Endothelial cell of umbilical vein (primary cell): ENCODE data around the gene COL26A1. TPM values are rescaled to one million over a fixed set of nuclear protein-coding genes. Genes with fewer than 3 reads are reported as not detected.

Experiments used
- BruUV-seq: library from RNA; stranded (reverse); fragments of 400-500 nt; replicated peaks from 2 replicates; lab custom pipeline; 2021; lab: Mats Ljungman, UMichigan
- CTCF ChIA-PET: fragments of 300-600, 350-600 bp; sonication (Branson Sonifier 250); formaldehyde crosslinking; loops from one replicate; lab custom pipeline; 2021; ENCODE audit warnings: antibody characterized with exemption, inconsistent platforms; lab: Charles Lee
- POLR2A ChIA-PET: fragments of 300-600, 350-600 bp; sonication (Branson Sonifier 250); formaldehyde crosslinking; loops from one replicate; lab custom pipeline; 2021; ENCODE audit warnings: antibody characterized with exemption, inconsistent platforms; lab: Charles Lee
- DNase-seq: peaks from one replicate; pipeline ENCODE4 v3.0.0-alpha.2; 2011; ENCODE audit warnings: low read depth, low spot score
- FAIRE-seq: peaks from 2 replicates; lab custom pipeline; 2011; peaks lifted over from hg19 to GRCh38; lab: Jason Lieb, UNC
- H2AFZ ChIP-seq: 2 replicates; pipeline ENCODE4 v1.6.0; 2012; ENCODE audit warnings: low read depth, low read length, control low read depth, inconsistent platforms
- H3K27ac ChIP-seq: 2 replicates; pipeline ENCODE4 v1.5.1; 2011; ENCODE audit warnings: low read depth, mild to moderate bottlenecking, control low read depth, low read length, moderate library complexity; ENCODE audit not compliant: insufficient read depth
- H3K27me3 ChIP-seq, 2 experiments: 2 replicates each; pipeline versions ENCODE4 v1.6.0 to v1.6.1; 2011; ENCODE audit warnings: low read length in 2 of 2, mixed read lengths in 1 of 2; ENCODE audit not compliant: control insufficient read depth in 2 of 2, insufficient read depth in 2 of 2
- H3K36me3 ChIP-seq, 2 experiments: 2 replicates in 1 of 2; 3 replicates in 1 of 2; pipeline ENCODE4 v1.5.1; 2011; ENCODE audit warnings: low read length in 2 of 2, mild to moderate bottlenecking in 1 of 2, moderate library complexity in 1 of 2; ENCODE audit not compliant: control insufficient read depth in 2 of 2, insufficient read depth in 2 of 2; ENCODE audit errors: extremely low read depth in 1 of 2
- H3K4me1 ChIP-seq: 3 replicates; pipeline ENCODE4 v1.5.1; 2011; ENCODE audit warnings: mild to moderate bottlenecking, low read length; ENCODE audit not compliant: control insufficient read depth, insufficient read depth; ENCODE audit errors: extremely low read depth
- H3K4me2 ChIP-seq: 2 replicates; pipeline ENCODE4 v1.6.1; 2011; ENCODE audit warnings: low read length, control low read depth, mixed read lengths; ENCODE audit not compliant: insufficient read depth
- H3K4me3 ChIP-seq, 3 experiments: fragments of 200-600 bp in 1 of 3; sonication (generic), shearing (Covaris generic) in 1 of 3; replicated peaks in 1 of 3; 2 replicates each; pipeline ENCODE4 v1.5.1; 2011 to 2016; ENCODE audit warnings: control low read depth in 3 of 3, low read length in 3 of 3, mild to moderate bottlenecking in 2 of 3, inconsistent platforms in 1 of 3, low read depth in 1 of 3, moderate library complexity in 1 of 3; ENCODE audit not compliant: insufficient read depth in 1 of 3
- H3K79me2 ChIP-seq: 2 replicates; pipeline ENCODE4 v1.6.0; 2012; ENCODE audit warnings: low read length, inconsistent platforms; ENCODE audit not compliant: control insufficient read depth, insufficient read depth
- H3K9ac ChIP-seq: replicated peaks from 2 replicates; pipeline ENCODE3; 2011; ENCODE audit warnings: low read length, control low read depth; ENCODE audit not compliant: insufficient read depth; ENCODE audit errors: extremely low read depth
- H3K9me1 ChIP-seq: replicated peaks from 3 replicates; pipeline ENCODE4 v1.6.0; 2011; ENCODE audit warnings: mild to moderate bottlenecking, low read length; ENCODE audit not compliant: control insufficient read depth, insufficient read depth; ENCODE audit errors: extremely low read depth
- H3K9me3 ChIP-seq: replicated peaks from 2 replicates; pipeline ENCODE4 v1.5.1; 2012; ENCODE audit warnings: low read length, inconsistent platforms; ENCODE audit not compliant: control insufficient read depth, insufficient read depth
- H4K20me1 ChIP-seq: replicated peaks from 2 replicates; pipeline ENCODE3; 2011; ENCODE audit warnings: mild to moderate bottlenecking, low read length; ENCODE audit not compliant: control insufficient read depth, insufficient read depth; ENCODE audit errors: extremely low read depth
- CTCF ChIP-seq, 2 donors: IDR thresholded peaks; 1 replicate in 1 of 2; 2 replicates in 1 of 2; pipeline ENCODE4 v1.5.1; 2011; ENCODE audit warnings: low read length in 2 of 2, mild to moderate bottlenecking in 2 of 2, moderate library complexity in 2 of 2, control low read depth in 1 of 2, inconsistent platforms in 1 of 2, low read depth in 1 of 2; ENCODE audit not compliant: insufficient read depth in 1 of 2; ENCODE audit errors: extremely low read depth in 1 of 2
- FOS ChIP-seq: IDR thresholded peaks from 2 replicates; pipeline ENCODE4 v1.6.1; 2011; ENCODE audit warnings: mild to moderate bottlenecking, low read length, moderate library complexity, borderline replicate concordance; ENCODE audit not compliant: insufficient read depth
- GATA2 ChIP-seq: IDR thresholded peaks from 2 replicates; pipeline ENCODE4 v1.7.0; 2011; ENCODE audit warnings: low read depth, mild to moderate bottlenecking, moderate library complexity, mixed read lengths, low read length; ENCODE audit not compliant: insufficient read length, insufficient read depth
- JUN ChIP-seq: IDR thresholded peaks from 2 replicates; pipeline ENCODE4 v1.6.1; 2011; ENCODE audit warnings: borderline replicate concordance, low read depth; ENCODE audit not compliant: insufficient read length, insufficient read depth
- MYC ChIP-seq: IDR thresholded peaks from one replicate; pipeline ENCODE4 v1.6.1; 2011; ENCODE audit warnings: mild to moderate bottlenecking, low read depth, low read length
- POLR2A ChIP-seq: IDR thresholded peaks from 2 replicates; pipeline ENCODE4 v1.6.1; 2012; ENCODE audit warnings: low read depth, mild to moderate bottlenecking, control low read depth, low read length
- POLR2AphosphoS5 ChIP-seq: IDR thresholded peaks from 2 replicates; pipeline ENCODE4 v1.6.1; 2012; ENCODE audit warnings: low read depth, mild to moderate bottlenecking, control low read depth, low read length, moderate library complexity; ENCODE audit not compliant: insufficient read depth
- dilution Hi-C: fragments of 300-500 bp; cut with MboI; formaldehyde crosslinking; loops from one replicate; pipeline ENCODE4 v1.15.0; 2019; ENCODE audit warnings: low sequenced_read_pairs; ENCODE audit not compliant: extremely low pct_ligation_motif_present
- intact Hi-C: fragments of 100-400 bp; cut with micrococcal nuclease; formaldehyde crosslinking; loops from one replicate; pipeline ENCODE4 v1.10.0; 2022
- polyA plus RNA-seq, 4 experiments: library from polyadenylated mRNA; depleted of rRNA in 3 of 4; stranded (reverse) in 3 of 4; unstranded in 1 of 4; fragments of >200 nt; gene quantifications; 2 replicates each; pipeline versions ENCODE4 v1.2.1 to v1.2.3, GENCODE V29; 2011 to 2012; ENCODE audit warnings: missing spikeins in 1 of 4
- total RNA-seq: library from RNA; stranded (reverse); gene quantifications from 2 replicates; pipeline ENCODE4 v1.2.3, GENCODE V29; 2021

Gene COL26A1
- total and polyA plus RNA-seq, 2 donors (not counting 3 experiments of a cell fraction or from before 2014, with no cell fraction given), result not detected

GRCh38 chr7:101390901-101391301 lies 28.2 kb downstream of the COL26A1 start:
- Histone ChIP-seq H3K4me1 (no peaks in the 10 kb centered on the region), H3K4me2 (no peak overlapping the region), H3K27me3 (peaks cover 0 to 2% of the 10 kb centered on the region in 2 experiments), H3K27ac (no peak overlapping the region), H3K4me3 (no peak overlapping the region), H3K9me1 (no peaks in the 10 kb centered on the region), H3K79me2 (no peaks in the 10 kb centered on the region), H4K20me1 (no peaks in the 10 kb centered on the region), H3K9me3 (no peaks in the 10 kb centered on the region), H3K36me3 (no peaks in the 10 kb centered on the region), H3K9ac (no peak overlapping the region), H2AFZ (no peak overlapping the region)
- no peak for TF ChIP-seq POLR2A
- intact Hi-C loops (no loop called here), dilution Hi-C loops (no loop called here)
- DNase-seq (no peak), FAIRE-seq (no peak)
- ChIA-PET CTCF (no interaction called here), POLR2A (no interaction called here)
- BruUV-seq, result no TSS peak

GRCh38 chr7:101391991-101392390 lies 29.3 kb downstream of the COL26A1 start:
- Histone ChIP-seq H3K36me3 (no peaks in the 10 kb centered on the region), H3K9me3 (no peaks in the 10 kb centered on the region), H3K4me2 (no peak overlapping the region), H3K9me1 (no peaks in the 10 kb centered on the region), H3K27ac (no peak overlapping the region), H2AFZ (no peak overlapping the region), H3K4me3 (no peak overlapping the region), H3K9ac (no peak overlapping the region), H3K27me3 (peaks cover 4% of the 10 kb centered on the region in 2 experiments), H3K4me1 (no peaks in the 10 kb centered on the region), H4K20me1 (no peaks in the 10 kb centered on the region), H3K79me2 (no peaks in the 10 kb centered on the region)
- POLR2A ChIA-PET, result no interaction called here
- CTCF ChIA-PET, result no interaction called here
- intact Hi-C loops (no loop called here), dilution Hi-C loops (no loop called here)
- no TSS peak for BruUV-seq
- DNase-seq (no peak), FAIRE-seq (no peak)
- no peak for TF ChIP-seq CTCF (IDR thresholded peaks at IDR 0.05; ENCODE audit: extremely low read depth in 1 of 2, insufficient read depth in 1 of 2, low read depth in 1 of 2, low read length in 2 of 2)
- TF ChIP-seq POLR2A, result no peak
- no peak for TF ChIP-seq MYC
- no peak for TF ChIP-seq JUN
- TF ChIP-seq FOS, result no peak
- no peak for TF ChIP-seq GATA2
- TF ChIP-seq POLR2AphosphoS5, result no peak
